Peyer's patch (tissue), 4 donors: ENCODE results near the gene HEMGN. TPM values are rescaled to one million over a fixed set of nuclear protein-coding genes. Genes with fewer than 3 reads are reported as not detected.
A peak's percentile ranks its signal among the peaks of the same experiment; 100 is the strongest.

ENCODE experiments used
- DNase-seq, 3 donors: peaks; one replicate each; pipeline ENCODE4 v3.0.0-alpha.2; 2017 to 2019
- H3K27ac ChIP-seq, 4 donors: fragments of 200-600 bp; sonication (generic); one replicate each; pipeline ENCODE4 v1.5.1; 2016 to 2019
- H3K27me3 ChIP-seq, 2 donors: fragments of 200-600 bp; sonication (generic); one replicate each; pipeline ENCODE4 v1.5.1; 2019
- H3K36me3 ChIP-seq, 3 donors: fragments of 200-600 bp; sonication (generic); one replicate each; pipeline ENCODE4 v1.5.1; 2016 to 2019
- H3K4me1 ChIP-seq, 4 donors: fragments of 200-600 bp; sonication (generic); one replicate each; pipeline ENCODE4 v1.5.1; 2016 to 2019
- H3K4me3 ChIP-seq, 4 donors: fragments of 200-600 bp; sonication (generic); 1 replicate in 3 of 4; 2 replicates in 1 of 4; pipeline ENCODE4 v1.5.1; 2016 to 2019; ENCODE audit warnings: mild to moderate bottlenecking in 1 of 4
- H3K9me3 ChIP-seq, 4 donors: fragments of 200-600 bp; sonication (generic); one replicate each; pipeline ENCODE4 v1.5.1; 2016 to 2019; ENCODE audit warnings: mild to moderate bottlenecking in 1 of 4
- POLR2A ChIP-seq, 2 donors: fragments of 450-650 bp; IDR thresholded peaks; one replicate each; pipeline ENCODE4 v1.5.1; 2017; ENCODE audit warnings: antibody characterized with exemption in 2 of 2, mild to moderate bottlenecking in 2 of 2, moderate library complexity in 2 of 2
- total RNA-seq, 4 donors: library from RNA; depleted of rRNA; stranded (reverse); fragments of >200 nt; gene quantifications; one replicate each; pipeline ENCODE4 v1.1.0, GENCODE V29; 2016
- TF ChIP-seq, protein P1 (sequence below), 6 experiments: fragments of 450-650 bp in 4 of 6; fragments of 200-600 bp in 2 of 6; sonication (generic) in 1 of 6; IDR thresholded peaks; one replicate each; pipeline ENCODE4 v1.5.1; 2017 to 2019; ENCODE audit warnings: antibody characterized with exemption in 6 of 6, mild to moderate bottlenecking in 3 of 6, moderate library complexity in 1 of 6

The HEMGN gene
- total RNA-seq, 4 donors from 2014 or later: not detected

DNA sequence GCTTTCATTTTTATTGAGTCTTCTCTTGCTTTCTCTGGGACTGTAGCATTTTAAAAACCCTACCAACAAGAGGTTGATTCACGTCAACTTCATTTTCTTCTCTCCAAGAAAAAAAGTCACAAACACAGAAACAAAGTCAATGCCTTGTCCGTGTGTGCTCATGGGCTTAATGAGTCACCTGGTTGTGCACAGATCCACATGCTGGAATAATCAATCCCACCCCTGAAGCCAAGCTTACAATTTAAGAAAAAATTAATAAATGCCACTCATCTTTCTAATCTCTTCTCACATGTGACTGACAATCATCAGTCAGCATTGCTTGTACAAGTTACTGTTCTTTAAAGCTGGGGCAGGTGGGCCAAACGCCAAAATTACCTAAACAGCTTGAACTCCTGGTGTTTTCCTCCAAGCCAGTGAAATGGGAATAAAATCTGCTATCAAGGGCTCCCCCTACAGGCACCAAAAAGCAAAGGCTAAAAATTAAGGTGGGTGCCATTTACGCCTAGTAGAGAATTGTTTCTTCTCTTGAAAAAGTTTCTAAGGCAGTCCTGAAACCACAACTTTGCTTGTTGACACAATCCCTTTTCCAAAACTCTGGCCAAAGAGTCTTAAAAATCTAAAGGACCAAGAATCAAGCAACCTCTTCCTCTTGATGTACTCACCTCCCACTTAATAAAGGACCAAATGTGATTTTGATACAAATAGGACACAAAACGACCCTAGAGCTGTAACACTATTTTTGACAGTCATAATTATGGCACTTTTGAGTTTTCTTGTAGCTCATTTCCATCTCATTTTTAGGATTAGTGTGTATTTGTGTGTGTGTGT lies 37.0 kb downstream of the HEMGN start:
- Histone ChIP-seq H3K4me3 (no peak overlapping the region), H3K27ac (no peak overlapping the region), H3K36me3 (peaks cover 0 to 20% (median 0%) of the 10 kb centered on the region in 3 donors), H3K27me3 (no peaks in the 10 kb centered on the region), H3K9me3 (no peaks in the 10 kb centered on the region), H3K4me1 (peaks cover 0 to 4% (median 0%) of the 10 kb centered on the region in 4 donors)
- peak in 1 of 3 donors; percentile 65 for DNase-seq
- TF ChIP-seq, protein P1, sequence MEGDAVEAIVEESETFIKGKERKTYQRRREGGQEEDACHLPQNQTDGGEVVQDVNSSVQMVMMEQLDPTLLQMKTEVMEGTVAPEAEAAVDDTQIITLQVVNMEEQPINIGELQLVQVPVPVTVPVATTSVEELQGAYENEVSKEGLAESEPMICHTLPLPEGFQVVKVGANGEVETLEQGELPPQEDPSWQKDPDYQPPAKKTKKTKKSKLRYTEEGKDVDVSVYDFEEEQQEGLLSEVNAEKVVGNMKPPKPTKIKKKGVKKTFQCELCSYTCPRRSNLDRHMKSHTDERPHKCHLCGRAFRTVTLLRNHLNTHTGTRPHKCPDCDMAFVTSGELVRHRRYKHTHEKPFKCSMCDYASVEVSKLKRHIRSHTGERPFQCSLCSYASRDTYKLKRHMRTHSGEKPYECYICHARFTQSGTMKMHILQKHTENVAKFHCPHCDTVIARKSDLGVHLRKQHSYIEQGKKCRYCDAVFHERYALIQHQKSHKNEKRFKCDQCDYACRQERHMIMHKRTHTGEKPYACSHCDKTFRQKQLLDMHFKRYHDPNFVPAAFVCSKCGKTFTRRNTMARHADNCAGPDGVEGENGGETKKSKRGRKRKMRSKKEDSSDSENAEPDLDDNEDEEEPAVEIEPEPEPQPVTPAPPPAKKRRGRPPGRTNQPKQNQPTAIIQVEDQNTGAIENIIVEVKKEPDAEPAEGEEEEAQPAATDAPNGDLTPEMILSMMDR (IDR thresholded peaks at IDR 0.05): peak; percentile 39 to 74 (median 73)
- TF ChIP-seq POLR2A (IDR thresholded peaks at IDR 0.05): no peak

DNA sequence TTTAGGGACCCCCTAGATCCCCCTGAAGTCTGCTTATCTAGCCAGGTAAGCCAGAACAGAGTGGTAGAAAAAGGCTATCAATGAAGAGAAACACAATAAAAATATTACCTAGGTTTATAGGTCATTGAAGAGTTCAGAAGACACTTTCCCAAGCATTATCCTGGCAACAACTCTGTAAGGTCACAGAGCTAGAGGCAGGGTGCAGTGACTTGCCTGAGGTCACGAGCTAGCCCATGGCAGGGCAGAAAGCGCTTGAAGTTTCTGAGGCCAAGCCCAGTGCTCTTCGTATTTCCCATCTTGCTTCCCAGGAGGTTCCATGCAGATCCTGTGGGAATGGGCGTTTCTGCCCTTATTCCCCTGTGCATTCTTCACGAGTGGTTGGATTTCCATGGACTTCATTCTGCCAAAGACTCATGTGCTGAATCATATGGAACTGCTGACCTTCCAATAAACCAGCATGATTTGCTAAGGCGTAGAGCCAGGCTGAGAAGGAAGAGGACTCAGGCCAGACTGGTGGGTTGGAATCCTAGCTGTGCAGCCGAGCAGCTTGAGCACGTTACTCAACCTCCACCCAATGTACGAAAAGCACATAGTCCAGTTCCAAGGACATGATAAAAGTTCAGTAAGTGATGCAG lies 37.8 kb downstream of the HEMGN start:
- H3K27me3 ChIP-seq: no peaks in the 10 kb centered on the region
- no peak for DNase-seq
- no peaks in the 10 kb centered on the region for H3K4me1 ChIP-seq
- TF ChIP-seq POLR2A (IDR thresholded peaks at IDR 0.05): no peak
- TF ChIP-seq, protein P1 (IDR thresholded peaks at IDR 0.05): no peak
- H3K27ac ChIP-seq: no peak overlapping the region
- H3K4me3 ChIP-seq: no peak overlapping the region
- peaks cover 0 to 20% (median 0%) of the 10 kb centered on the region in 3 donors for H3K36me3 ChIP-seq
- no peaks in the 10 kb centered on the region for H3K9me3 ChIP-seq

DNA sequence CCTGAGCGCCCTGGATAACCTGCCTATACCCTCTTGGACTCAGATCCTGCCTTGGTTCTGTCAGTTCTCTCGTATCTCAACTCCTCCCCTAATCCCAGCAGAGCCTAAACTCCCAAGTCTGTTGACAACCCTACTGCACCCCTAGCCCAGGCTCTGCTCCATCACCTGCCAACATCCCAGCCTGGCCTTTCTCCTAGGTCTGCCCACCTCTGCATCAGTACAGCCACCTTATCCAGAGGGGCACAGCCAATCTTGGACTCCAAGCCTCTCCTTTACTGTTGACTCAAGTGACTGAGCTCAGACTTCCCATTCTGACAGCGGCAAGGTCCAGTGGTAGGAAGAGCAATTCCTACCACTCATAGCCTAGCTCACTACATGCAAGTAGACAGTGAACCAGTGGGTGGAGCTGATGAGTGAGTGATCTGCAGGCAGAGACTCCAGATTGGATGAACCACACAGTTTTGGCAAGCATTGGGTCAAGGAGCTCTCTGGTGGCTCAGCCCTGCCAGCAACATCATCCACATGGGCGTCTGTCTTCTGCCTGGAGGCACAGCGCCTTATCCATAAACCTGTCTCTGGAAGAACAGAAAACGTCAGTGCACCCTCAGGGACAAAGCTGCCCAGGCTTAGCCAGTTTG lies 42.2 kb downstream of the HEMGN start:
- no peaks in the 10 kb centered on the region for H3K9me3 ChIP-seq
- TF ChIP-seq, protein P1 (IDR thresholded peaks at IDR 0.05): no peak
- no peak for TF ChIP-seq POLR2A (IDR thresholded peaks at IDR 0.05)

DNA sequence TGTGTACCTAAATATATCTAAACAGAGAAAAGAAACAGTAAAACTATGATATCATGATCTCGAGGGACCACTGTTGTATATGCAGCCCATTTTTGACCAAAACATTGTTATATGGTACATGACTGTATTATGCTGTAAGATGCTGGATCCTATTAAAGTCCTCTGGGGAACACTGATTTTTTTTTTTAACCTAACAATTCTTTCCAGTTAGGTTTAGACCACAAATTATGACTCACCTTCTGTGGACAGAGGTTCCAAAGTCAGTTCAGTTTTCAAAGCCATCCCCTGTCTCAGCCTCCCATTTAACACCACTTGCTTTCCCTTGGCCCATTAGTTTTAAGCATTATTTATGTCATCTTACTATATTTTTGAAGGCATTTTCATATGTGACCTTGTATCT lies 42.8 kb downstream of the HEMGN start:
- Histone ChIP-seq H3K27me3 (no peaks in the 10 kb centered on the region), H3K36me3 (peaks cover 0 to 4% (median 0%) of the 10 kb centered on the region in 3 donors), H3K4me1 (no peaks in the 10 kb centered on the region), H3K27ac (no peak overlapping the region), H3K9me3 (no peaks in the 10 kb centered on the region), H3K4me3 (no peak overlapping the region)
- no peak for TF ChIP-seq POLR2A (IDR thresholded peaks at IDR 0.05)
- TF ChIP-seq, protein P1 (IDR thresholded peaks at IDR 0.05): no peak
- DNase-seq: no peak

More for the DNA sequence above, 42.2 kb downstream of the HEMGN start:
- Histone ChIP-seq H3K27me3 (no peaks in the 10 kb centered on the region), H3K4me1 (no peaks in the 10 kb centered on the region), H3K36me3 (peaks cover 0 to 5% (median 0%) of the 10 kb centered on the region in 3 donors), H3K27ac (no peak overlapping the region), H3K4me3 (no peak overlapping the region)
- DNase-seq: no peak

DNA sequence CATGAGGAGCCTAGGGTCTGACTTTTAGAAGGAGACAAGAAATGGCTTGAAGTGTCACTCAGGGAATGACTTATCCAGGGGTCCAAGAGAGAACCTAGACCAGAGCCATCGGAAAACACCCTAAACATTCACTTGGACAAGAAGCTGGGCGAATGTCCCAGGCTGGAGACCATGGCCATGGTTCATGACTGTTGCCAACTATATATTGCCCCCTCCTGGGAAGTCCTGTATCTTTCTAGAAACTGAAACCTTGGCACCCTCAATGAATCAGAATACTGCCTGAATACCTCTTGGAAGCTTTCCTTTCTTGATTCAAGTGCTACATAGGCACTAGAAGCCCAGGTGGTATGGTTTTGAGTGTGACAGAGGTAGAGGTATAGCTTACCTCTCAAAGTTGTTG lies 45.6 kb downstream of the HEMGN start:
- TF ChIP-seq, protein P1 (IDR thresholded peaks at IDR 0.05): no peak
- no peak for TF ChIP-seq POLR2A (IDR thresholded peaks at IDR 0.05)
- no peak for DNase-seq
- no peaks in the 10 kb centered on the region for H3K27me3 ChIP-seq
- no peaks in the 10 kb centered on the region for H3K4me1 ChIP-seq
- H3K36me3 ChIP-seq: no peaks in the 10 kb centered on the region
- H3K27ac ChIP-seq: no peak overlapping the region
- H3K9me3 ChIP-seq: no peaks in the 10 kb centered on the region
- no peak overlapping the region for H3K4me3 ChIP-seq
